ENCODE results near the gene EDNRA.
"Not testable (repeated sequence)": the region's sequence is repeated elsewhere in the genome, so short reads cannot be mapped to it uniquely, and the experiment has no call there.

Gene EDNRA

DNA sequence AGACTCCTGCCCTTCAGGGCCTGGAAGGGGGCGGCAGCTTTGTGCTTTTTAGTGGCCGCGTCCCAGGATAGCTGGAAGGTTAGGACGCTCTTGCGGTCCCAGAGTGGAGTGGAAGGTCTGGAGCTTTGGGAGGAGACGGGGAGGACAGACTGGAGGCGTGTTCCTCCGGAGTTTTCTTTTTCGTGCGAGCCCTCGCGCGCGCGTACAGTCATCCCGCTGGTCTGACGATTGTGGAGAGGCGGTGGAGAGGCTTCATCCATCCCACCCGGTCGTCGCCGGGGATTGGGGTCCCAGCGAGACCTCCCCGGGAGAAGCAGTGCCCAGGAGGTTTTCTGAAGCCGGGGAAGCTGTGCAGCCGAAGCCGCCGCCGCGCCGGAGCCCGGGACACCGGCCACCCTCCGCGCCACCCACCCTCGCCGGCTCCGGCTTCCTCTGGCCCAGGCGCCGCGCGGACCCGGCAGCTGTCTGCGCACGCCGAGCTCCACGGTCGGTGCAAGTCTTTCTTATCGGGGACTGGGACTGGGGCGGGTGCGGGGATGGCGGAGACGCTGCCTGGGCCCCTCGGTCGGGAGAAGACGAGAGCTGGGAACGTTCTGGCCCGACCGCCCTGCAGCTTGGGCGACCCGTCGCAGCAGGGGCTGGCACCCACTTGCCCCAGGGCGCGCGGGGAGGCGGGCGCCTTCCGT lies at the start of gene EDNRA:
TSS of gene EDNRA (plus strand) at position 207 of the 686 bp plus-strand sequence. CDS start 4,585 bp downstream, outside the sequence.
- DNase-seq, result no peak

DNA sequence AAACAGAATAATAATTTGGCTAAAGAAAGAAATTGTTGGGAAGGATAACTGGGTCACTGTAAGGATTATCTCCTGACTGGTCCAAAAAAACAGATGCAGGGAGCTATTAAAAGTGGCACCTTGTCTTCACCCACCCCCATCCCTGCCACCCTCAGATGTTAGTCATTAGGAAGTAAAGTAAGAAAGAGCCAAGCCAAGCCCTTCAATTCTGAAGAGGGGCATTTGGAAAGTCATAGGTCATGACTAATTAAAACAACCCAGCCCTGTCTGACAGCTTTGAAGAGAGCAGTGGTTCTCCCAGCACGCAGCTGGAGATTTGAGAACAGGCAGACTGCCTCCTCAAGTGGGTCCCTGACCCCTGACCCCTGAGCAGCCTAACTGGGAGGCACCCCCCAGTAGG lies 46.5 kb upstream of the EDNRA start:
- DNase-seq, result not testable (repeated sequence)

DNA sequence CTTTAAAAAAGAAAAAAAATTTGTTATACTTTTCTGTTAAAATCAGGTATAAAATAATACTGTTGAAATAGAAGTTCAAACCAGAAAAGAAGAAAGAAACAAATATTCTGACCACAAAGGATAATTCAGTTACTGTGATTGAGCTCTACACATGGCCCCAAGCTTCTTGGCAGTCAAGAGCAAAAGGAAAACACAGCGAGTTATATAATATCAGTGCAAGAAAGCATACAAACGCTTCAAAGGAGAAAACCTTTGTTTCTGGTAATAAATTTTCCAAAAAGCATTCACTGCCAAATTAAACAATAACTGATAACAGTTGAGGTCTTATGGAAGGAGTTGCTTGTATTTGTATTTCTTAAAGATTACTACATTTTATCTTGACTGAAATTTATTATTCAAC lies 40.5 kb upstream of the EDNRA start:
- DNase-seq, result no peak

DNA sequence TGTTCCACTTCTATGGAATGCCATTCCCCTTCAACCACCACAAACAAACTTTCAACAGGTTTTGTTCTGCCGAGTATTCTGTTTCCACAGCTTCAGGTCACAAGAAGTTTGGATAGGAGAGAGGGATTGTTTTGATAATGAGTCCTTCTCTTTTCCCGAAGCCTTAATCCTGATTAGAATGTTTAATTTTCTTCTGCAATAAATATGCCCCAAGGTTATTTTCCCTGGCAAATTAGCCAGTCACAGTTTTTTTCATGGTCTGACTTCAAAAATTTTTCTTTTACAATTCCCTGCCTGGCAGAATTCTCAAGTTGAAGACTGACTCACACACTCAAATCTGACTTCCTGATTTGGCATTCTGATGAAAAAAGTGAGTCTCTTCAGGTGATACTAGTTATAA lies 33.1 kb upstream of the EDNRA start:
- no peak for DNase-seq

DNA sequence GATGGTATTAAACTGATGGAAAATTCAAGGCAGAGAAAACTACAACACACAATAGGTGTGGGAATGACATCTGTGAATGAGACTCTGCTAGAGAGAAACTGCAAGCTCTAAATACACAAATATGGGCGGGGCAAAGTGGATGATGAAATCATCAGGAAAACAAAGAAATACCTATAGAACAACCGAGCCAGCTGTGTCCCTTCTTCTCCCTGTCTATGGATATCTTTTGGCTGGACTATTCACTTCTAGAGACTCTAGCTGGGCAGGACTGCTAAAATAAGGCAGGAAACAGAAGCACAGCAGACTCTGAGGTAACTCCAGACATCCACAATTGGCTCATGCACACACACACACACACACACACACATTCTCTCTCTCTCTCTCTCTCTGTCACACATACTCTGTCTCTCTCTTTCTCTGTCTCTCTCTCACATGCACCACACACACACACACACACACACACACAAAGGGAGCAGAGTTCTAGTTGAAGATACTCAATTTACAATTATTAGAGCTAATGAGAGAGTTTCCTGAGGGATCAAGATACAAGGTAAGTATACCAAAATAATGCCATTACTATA lies 27.2 kb upstream of the EDNRA start:
- DNase-seq, result no peak

DNA sequence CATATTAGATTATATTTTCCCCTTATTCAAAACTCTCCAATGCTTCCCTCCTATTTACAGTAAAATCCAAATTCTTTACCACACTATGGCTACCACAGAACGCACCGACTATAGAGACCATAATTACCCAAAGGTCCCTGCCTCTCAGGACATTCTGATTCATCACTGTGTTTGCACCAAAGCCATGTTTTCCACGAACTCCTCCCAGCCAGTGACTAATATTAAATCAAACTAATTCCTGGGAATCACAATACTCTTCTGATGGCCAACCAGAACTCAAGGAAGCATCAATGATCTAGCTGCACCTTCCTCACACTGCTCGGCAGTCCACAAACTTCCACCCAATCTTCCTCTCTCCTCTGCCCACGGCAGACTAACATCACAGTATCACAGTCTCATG lies 24.2 kb upstream of the EDNRA start:
- no peak for DNase-seq

DNA sequence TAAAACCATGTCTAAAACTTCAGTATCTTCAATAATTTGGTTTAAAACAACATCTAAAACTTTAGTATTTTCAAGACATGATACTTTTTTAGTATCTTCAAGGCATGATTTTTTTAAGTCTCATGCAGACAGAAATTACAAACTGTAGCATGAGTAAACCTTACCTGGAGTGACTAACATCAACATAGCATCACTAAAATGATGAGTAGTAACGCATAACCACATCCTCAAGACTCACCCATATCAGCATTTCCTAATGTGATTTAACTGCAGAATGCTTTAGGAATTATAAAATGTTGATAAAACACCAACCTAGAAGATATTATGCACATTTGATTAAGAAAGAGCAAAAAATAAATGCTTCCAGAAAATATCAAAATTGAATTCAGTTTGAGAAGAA lies 19.7 kb upstream of the EDNRA start:
- DNase-seq, result no peak

DNA sequence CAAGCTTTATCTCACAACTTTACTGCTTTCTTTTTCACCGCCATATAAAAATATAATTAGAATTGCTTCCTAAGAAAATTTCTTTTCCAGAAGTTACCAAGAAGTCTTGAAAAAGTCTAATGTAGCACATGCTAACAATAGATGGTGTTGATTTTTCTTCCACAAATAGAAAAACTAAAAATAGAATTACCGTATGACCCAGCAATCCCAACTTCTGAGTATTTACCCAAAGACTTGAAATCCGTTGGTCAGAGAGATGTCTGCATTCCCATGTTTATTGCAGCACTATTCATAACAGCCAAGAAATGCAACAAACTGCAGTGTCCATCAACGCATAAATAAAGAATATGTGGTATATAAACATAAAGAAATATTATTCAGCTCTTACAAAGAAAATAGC lies 17.8 kb upstream of the EDNRA start:
- no peak for DNase-seq

DNA sequence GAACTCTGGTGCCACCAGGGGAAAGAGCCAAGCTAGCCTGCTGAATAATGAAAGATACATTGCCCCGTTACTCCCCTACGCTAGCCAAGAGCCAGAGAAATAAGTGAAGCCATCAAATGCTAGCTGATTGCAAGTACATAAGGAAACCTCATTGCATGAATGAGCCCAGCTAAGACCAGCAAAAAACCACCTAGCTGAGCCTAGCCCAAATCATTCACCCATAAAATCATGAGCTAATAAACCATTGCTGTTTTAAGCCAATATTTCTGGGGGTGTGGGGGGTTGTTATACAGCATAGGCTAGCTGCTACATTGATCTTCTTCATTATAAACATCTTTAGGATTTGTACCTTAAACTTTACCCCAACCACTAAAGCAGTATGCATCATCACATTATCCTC lies 15.4 kb upstream of the EDNRA start:
- no peak for DNase-seq

DNA sequence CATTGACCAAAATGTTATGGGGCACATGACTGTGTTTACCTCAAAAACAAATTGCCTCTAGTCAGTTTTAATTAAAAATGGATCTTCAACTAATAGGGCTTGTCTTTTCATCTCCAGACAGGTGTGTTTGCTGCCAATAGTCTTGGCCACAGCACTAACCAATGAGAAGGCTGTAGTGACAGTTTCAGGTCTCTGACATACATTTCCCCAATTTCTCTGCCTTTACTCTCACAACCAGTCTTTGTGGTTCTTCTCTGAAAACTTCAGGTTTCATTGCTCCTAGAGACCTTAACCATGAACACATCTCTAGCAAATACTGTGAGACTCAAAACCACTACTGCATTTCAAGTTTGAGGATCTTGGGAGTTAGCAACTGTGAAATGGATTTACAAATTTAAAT lies 3.5 kb upstream of the EDNRA start:
- DNase-seq, result no peak

DNA sequence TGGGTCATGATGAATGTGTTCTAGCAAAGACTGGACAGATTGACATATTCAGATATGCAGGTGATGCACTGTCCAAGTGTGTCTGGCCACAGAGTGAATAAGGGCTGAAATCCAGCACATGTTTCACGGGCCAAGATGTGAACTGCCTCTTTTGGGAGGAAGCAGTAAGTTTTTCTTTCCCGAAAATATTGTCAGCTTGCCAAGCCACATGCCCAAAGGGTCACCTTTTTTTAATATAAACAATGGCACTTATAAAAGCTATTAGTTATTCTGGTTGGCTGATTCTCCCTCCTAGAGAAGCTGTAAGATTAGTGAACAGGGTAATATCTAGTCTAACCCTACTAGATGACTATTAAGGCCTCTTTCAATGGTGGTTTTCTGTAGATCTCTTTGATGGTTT lies 1.5 kb upstream of the EDNRA start:
- DNase-seq, result no peak

DNA sequence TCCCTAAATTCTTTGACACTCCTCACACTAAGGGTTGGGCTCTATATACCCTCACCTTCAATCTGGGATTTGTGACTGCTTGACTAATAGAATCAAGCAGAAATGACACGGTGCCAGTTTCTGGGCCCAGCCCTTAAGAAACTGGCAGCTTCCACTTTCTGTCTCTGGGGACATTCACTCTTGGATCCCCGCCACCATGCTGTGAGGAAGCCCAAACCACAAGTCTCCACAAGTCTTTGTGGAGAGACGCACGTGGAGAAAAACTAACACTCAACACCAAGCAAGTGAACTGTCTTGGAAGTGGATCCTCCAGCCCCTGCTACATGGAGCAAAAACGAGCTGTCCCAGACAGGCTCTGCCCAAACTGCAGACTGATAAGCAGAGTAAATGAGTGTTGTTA lies 1.1 kb upstream of the EDNRA start:
- DNase-seq, result no peak

DNA sequence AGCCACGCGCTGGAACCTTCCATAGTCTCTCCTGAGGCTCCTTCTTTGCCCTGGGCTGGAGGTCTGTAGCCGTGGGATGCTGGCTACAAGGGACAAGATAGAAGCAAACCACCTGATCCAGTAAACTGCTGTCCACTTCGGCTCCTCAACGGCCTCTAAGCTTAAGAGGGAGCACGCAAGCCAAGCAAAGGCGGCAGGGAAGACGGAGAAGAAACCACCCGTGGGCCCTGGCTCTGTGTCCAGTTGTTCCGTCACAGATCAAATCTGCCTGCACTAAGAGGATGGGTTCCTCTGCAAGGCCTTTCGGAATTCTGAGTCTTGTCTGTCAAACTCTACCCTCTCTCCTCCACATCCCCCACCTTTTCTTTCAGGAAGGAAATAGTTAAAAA lies 401 bp upstream of the EDNRA start:
- DNase-seq, result no peak

DNA sequence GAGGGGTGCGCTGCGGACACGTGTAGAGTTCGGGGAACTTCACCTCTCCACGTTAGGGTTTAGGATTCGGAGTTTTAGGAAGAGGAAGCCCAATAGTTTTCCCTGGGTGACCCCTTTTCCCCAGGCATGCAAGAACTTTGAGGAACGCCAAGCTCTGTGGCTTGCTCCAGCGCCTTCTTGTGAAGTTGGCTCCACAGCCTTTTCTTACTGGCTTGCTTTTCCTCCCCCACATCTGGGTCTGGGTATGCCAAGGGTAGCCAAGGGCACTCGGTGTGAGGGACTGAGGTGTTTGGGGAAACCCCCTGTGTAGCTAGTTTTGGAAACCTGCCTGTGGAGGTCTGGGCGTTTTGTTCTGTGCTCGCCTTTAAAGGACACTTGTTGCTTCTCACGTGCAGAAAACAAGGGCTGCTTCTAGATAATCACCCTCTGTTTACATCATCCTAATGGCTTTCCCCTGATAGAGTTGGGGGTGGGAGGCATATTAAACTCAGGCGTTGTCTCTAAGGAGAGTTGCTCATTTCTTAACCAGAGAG lies 746 bp downstream of the EDNRA start:
- DNase-seq, result no peak

DNA sequence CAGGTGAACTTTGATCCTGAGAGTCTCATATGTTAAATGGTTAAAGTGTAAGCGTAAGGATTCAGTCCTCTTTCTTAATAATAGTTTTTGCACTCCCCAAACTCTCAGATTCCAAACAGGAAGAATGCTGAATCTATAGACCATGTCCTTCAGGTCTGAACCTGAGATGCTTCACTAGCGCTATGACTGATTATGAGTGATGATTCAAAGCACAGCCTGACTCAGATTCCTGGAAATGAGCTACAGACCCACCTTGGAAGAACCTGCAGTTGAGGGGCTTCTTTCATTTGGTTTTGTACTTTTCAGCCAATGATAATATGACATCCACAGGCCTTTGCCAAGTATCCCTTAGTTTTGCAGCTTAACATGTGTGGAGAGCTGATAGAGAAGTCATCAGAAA lies 1.4 kb downstream of the EDNRA start:
- DNase-seq, result no peak

DNA sequence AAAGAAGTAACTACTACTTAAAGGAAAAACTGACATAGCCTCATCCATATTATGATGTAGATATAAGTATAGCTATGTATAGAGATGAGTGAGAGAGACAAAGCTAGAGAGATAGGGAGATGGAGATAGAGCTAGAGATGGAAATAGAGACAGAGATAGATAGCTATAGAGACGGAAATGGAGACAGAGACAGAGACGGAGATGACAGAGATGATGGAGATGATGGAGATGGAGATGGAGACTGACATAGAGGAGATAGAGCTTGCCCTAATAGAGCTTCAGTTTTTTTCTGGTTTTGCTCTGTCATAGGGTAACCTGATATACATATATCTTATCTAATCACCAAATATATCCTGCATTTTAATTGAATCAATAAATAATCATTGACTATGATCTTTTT lies 4.3 kb downstream of the EDNRA start:
- no peak for DNase-seq

DNA sequence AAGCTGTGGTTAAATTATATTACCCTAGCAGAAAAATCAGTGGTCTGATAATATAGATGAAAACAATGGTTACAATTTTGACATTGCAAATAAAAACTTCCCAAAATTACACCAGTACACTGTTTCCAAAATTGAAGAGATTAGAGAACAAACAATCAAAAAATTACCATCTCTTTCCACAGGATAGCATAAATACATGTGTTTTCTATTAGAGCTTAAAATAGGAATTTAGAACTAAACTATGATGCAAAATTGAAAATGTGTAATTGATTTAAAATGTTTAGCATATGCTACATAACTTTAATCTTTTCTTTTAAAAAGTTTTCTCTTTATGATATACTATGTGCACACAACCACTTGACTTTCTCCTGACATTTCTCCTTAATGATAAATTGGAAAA lies 6.7 kb downstream of the EDNRA start:
- no peak for DNase-seq

DNA sequence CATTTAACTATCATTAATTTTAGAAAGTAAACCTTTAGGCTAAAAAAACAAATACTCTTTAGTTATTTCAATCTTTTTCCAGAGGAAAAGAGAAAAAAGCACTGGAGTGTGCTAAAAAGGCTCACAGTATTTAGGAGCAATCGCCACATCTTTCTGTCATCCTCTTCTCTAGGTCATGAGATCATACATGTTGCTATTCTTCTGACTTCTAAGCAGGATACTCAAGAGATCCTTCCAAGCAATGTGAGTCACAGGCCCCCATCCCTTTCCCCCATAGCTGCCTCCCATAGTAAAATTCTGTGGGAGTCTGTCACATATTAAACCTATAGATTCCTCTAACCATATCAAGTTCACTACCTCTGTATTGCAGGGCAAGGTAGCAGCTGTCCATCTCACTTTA lies 7.7 kb downstream of the EDNRA start:
- DNase-seq, result no peak

DNA sequence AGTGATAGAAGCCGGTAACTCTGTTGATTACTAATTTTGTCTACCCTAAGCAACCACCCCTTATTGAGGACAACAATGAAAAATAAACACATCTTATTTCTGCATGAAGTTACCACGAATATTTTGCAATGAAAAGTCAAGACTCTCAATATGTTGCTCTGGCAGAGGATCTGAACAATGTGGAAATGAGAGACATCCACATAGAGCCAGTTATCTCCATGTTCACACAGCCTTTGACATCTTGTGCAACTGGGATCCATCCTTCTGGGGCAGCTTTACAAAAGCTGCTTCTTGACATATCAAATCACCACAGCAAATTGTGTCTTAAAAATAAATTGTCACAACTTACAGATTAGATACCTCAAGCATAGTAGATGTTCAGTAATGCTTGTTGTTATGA lies 10.2 kb downstream of the EDNRA start:
- DNase-seq, result no peak

DNA sequence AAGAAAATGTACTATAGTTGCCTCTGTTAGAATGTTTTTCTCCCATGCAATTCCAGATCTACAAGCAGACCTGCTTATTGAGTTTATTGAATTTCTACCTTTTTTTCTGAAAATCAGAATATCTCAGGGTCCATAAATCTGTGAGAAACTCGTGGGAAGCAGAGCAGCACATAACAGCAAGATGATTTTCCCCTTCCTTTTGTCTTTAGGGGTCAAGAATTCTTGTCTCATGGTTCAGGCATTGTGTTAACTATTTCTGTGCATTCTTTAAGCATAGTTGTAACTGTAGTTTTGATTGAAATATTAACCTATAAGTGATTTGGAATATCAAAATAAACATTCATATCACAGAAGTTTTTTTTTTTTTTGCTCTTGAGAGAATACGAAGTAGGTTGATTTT lies 11.4 kb downstream of the EDNRA start:
- DNase-seq, result no peak

DNA sequence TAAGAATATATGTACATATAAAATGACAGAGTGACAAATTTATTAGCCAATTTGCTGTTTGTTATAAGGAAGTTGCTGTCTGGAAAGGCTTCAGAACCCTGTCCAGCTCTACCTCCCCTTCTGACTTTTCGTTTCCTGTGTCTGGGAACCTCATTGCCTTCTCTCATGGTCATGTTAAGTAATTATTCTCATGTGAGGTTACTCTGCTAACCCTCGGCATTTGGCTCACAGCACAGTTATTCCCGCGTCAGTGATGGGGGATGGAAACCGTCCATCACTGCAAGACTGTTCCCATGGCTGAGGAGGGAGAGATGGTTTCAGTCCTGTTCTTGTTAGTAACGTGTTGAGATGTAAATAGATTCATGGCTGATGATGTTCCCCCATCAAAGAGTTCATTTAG lies 11.9 kb downstream of the EDNRA start:
- DNase-seq, result no peak

DNA sequence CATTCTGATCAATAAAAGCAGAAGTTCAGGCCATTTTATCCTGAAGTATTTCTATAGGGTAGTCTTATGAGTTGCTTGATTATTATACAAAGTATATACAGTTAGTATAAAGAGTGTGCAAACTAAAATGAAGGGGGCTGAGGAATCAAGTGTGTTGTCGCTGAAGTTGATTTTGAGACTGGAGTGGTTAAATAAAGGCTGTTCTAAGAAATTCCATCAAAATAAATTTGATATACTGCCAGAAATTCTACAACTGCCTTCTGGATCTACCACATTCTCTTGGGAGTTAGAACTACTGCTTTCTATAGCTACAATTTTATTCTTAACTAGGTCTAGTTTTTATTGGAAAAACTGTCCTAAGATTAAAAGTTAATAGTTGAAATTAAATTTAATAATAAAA lies 12.4 kb downstream of the EDNRA start:
- DNase-seq, result no peak

DNA sequence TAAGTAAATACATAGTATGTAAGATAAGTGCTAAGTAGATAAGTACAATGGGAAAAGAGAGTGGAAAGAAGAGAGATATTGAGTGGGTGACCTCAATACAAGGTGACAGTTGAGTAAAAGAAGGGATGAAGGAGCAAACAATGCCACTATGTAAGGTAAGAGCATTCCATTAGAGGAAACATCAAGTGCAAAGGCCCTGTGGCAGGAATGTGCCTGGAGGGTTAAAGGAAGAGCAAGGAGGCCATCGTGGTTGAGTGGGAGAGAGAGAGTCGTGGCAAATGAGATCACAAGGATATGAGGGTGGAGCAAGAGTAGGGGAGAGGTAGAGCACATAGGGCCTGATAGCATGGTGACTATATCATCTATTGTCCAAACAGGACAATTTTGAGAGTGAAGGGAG lies 13.4 kb downstream of the EDNRA start:
- DNase-seq, result no peak

DNA sequence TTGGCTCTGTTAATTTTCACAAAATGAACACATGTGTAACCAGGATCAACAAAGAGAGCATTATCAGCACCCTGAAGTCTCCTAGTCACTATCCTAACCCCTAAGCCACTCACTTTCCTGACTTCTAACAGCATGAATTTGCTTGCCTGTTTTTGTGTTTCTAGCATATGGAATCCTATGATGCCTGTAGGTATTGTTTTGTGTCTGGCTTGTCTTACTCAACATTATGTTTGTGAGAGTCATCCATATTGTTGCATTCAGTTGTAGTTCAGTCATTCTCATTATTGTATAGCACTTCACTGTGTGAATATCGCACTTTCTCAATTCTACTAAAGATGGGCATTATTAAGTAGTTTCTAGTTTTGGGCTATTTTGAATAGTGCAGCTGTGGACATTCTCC lies 15.6 kb downstream of the EDNRA start:
- DNase-seq, result no peak

DNA sequence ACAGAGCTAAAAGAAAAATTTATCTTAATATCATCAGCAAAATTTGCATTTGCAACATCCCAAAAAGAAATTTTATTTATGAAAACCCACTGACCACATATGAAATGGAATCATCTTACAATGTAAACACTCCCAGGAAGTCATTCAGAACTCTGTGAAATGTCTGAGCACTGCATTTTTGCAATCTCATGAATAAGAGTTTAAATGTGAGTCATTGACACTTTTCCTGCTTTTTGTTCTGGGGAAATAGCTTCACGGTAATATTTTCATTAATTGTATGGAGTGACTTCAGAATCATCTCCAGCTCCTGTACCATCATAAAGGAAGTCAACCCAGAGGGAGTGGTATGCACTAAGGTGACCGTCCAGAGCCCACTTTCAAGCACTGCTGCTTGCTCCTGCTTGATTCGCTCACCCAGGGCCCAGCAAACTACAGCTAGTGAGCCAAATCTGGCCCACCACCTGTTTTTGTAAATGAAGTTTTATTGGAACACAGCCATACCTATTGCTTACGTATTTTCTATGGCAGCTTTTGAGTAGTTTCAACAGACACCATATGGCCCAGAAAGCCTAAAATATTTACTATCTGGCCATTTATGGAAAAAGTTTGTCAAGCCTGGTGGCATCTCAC lies 17.2 kb downstream of the EDNRA start:
- DNase-seq, result no peak
